Measurements from ENCODE around the gene C19orf81. TPM values are rescaled to one million over a fixed set of nuclear protein-coding genes. Genes with fewer than 3 reads are reported as not detected.

Gene C19orf81
- total and polyA plus RNA-seq, 2 of the 4 experiments (the other 2 are of a cell fraction): 0.31 TPM; not detected in 1

GRCh38 chr19:50632151-50632835 lies 17.0 kb upstream of the C19orf81 start:
- H2BK20ac ChIP-seq (ENCODE audit: low read depth, low read length): no peak overlapping the region
- no peak overlapping the region for H2BK5ac ChIP-seq (ENCODE audit: low read depth, low read length, poor library complexity, severe bottlenecking)
- ChIA-PET CTCF (no interaction called here), POLR2A (ENCODE audit: unreplicated experiment) (no interaction called here)
- H3K9ac ChIP-seq (ENCODE audit: low read depth, low read length): no peak overlapping the region
- H4K5ac ChIP-seq (ENCODE audit: low read depth, low read length): no peak overlapping the region
- no peak for ATAC-seq (ENCODE audit: low read depth)
- no peaks in the 10 kb centered on the region for H3K79me1 ChIP-seq (ENCODE audit: low read depth in 1 of 2, low read length in 2 of 2)
- no peak overlapping the region for H3K4ac ChIP-seq (ENCODE audit: low read depth, low read length)
- no peak overlapping the region for H2AK9ac ChIP-seq (replicated peaks; ENCODE audit: low read depth, low read length, poor library complexity)
- no TSS peak for BruUV-seq (replicated peaks)
- no peak overlapping the region for H4K8ac ChIP-seq (ENCODE audit: low read depth in 2 of 2, low read length in 2 of 2)
- dilution Hi-C loops (cut with HindIII; ENCODE audit: low sequenced_read_pairs, unreplicated experiment): no loop called here
- H3K4me3 ChIP-seq (ENCODE audit: insufficient read depth, low read depth, low read length): no peak overlapping the region
- H3K4me2 ChIP-seq (ENCODE audit: low read depth, low read length): no peak overlapping the region
- no peak overlapping the region for H2AFZ ChIP-seq (replicated peaks; ENCODE audit: low read length, poor library complexity)
- intact Hi-C loops (cut with micrococcal nuclease): no loop called here
- no peak overlapping the region for H4K91ac ChIP-seq (ENCODE audit: insufficient read depth, low read depth, low read length)
- H3K18ac ChIP-seq (ENCODE audit: low read depth, low read length): no peak overlapping the region
- no peak overlapping the region for H3K14ac ChIP-seq (replicated peaks; ENCODE audit: low read depth, low read length)
- H3K27me3 ChIP-seq (ENCODE audit: control insufficient read depth, insufficient read depth, low read length): peaks cover 8% of the 10 kb centered on the region
- no peak overlapping the region for H2BK120ac ChIP-seq (ENCODE audit: low read depth, low read length)
- H3K4me1 ChIP-seq (ENCODE audit: control insufficient read depth, insufficient read depth, low read length): no peaks in the 10 kb centered on the region
- no peak overlapping the region for H2BK15ac ChIP-seq (ENCODE audit: low read depth, low read length)
- no peak for DNase-seq
- in situ Hi-C loops (cut with MboI; ENCODE audit: low sequenced_read_pairs): no loop called here
- 85% methylated on average over 7 of the region's 20 CpGs; no CpG with 5 or more reads in 1 of the 2 experiments for WGBS, 2 experiments (ENCODE audit: extremely low coverage in 2 of 2, insufficient read length in 1 of 2)
- H3K27ac ChIP-seq (ENCODE audit: insufficient read depth, low read length): no peak overlapping the region
- H4K20me1 ChIP-seq (ENCODE audit: insufficient read depth, low read length): no peaks in the 10 kb centered on the region
- no peaks in the 10 kb centered on the region for H3K9me1 ChIP-seq (ENCODE audit: insufficient read depth, low read length)
- no peak overlapping the region for H2AK5ac ChIP-seq (ENCODE audit: low read depth, low read length)
- peaks cover 9% of the 10 kb centered on the region for H3K9me3 ChIP-seq (ENCODE audit: control insufficient read depth, insufficient read depth, low read length)
- no peak overlapping the region for H3K23ac ChIP-seq (ENCODE audit: low read depth, low read length)
- H3K36me3 ChIP-seq (ENCODE audit: control insufficient read depth, insufficient read depth, low read length): no peaks in the 10 kb centered on the region
- TF ChIP-seq CTCF (conservative IDR thresholded peaks at IDR 0.05; ENCODE audit: low read depth, low read length) (no peak), CEBPB (IDR thresholded peaks at IDR 0.05; ENCODE audit: low read depth, low read length) (no peak), RCOR1 (IDR thresholded peaks at IDR 0.05; ENCODE audit: insufficient replicate concordance, low read length) (no peak), NFE2L2 (IDR thresholded peaks at IDR 0.05; ENCODE audit: low read depth, low read length) (no peak), BHLHE40 (IDR thresholded peaks at IDR 0.05; ENCODE audit: low read depth, low read length) (no peak), RFX5 (IDR thresholded peaks at IDR 0.05; ENCODE audit: low read depth, low read length) (no peak), POLR2A (IDR thresholded peaks at IDR 0.05; ENCODE audit: low read depth, low read length) (no peak)
- TF ChIP-seq, protein P1, sequence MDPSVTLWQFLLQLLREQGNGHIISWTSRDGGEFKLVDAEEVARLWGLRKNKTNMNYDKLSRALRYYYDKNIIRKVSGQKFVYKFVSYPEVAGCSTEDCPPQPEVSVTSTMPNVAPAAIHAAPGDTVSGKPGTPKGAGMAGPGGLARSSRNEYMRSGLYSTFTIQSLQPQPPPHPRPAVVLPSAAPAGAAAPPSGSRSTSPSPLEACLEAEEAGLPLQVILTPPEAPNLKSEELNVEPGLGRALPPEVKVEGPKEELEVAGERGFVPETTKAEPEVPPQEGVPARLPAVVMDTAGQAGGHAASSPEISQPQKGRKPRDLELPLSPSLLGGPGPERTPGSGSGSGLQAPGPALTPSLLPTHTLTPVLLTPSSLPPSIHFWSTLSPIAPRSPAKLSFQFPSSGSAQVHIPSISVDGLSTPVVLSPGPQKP (IDR thresholded peaks at IDR 0.05; ENCODE audit: borderline replicate concordance, low read depth, low read length): no peak
- H3K56ac ChIP-seq (ENCODE audit: extremely low read depth, insufficient read depth, low read length): no peak overlapping the region
